ENCODE data around the gene COL15A1. TPM values are rescaled to one million over a fixed set of nuclear protein-coding genes. Genes with fewer than 3 reads are reported as not detected.

Gene COL15A1
- total and polyA plus RNA-seq, 2 of the 8 experiments (the other 6 are each of a cell fraction or from before 2014, with no cell fraction given): 0.12 to 0.15 TPM

- Histone ChIP-seq H2BK15ac (ENCODE audit: low read length) (no peak overlapping the region), H3K4ac (replicated peaks; ENCODE audit: insufficient read length, low read depth, low read length) (no peak overlapping the region), H4K5ac (ENCODE audit: insufficient read length, low read depth, low read length) (no peak overlapping the region), H2BK120ac (replicated peaks; ENCODE audit: low read depth, low read length) (no peak overlapping the region), H2BK20ac (ENCODE audit: low read length) (no peak overlapping the region), H3K27ac (ENCODE audit: low read depth, low read length) (no peak overlapping the region), H4K91ac (replicated peaks; ENCODE audit: insufficient read length, low read length) (no peak overlapping the region), H3K23me2 (ENCODE audit: low read depth, low read length) (no peaks in the 10 kb centered on the region), H3K4me3 (ENCODE audit: extremely low read depth in 1 of 4, insufficient read depth in 2 of 4, low read depth in 3 of 4, low read length in 4 of 4) (no peak overlapping the region), H4K8ac (ENCODE audit: extremely low read depth, insufficient read depth, low read length) (no peak overlapping the region), H3K4me2 (ENCODE audit: insufficient read depth in 1 of 2, low read depth in 2 of 2, low read length in 2 of 2) (no peak overlapping the region), H4K20me1 (replicated peaks in 1 of 2; ENCODE audit: control insufficient read depth in 1 of 2, insufficient read depth in 2 of 2, low read length in 2 of 2) (peaks cover 3 to 5% of the 10 kb centered on the region in 2 experiments), H3K36me3 (ENCODE audit: control insufficient read depth in 2 of 4, insufficient read depth in 4 of 4, low read length in 3 of 4) (no peaks in the 10 kb centered on the region), H3K14ac (ENCODE audit: insufficient read length) (no peak overlapping the region), H2BK5ac (ENCODE audit: low read depth, low read length) (no peak overlapping the region), H3K18ac (ENCODE audit: extremely low read depth, low read length) (no peak overlapping the region), H3K56ac (replicated peaks; ENCODE audit: insufficient read length, low read depth, low read length) (no peak overlapping the region), H3K23ac (ENCODE audit: insufficient read length) (no peak overlapping the region), H2BK12ac (ENCODE audit: low read depth, low read length) (no peak overlapping the region), H3K79me1 (ENCODE audit: low read depth, low read length) (peaks cover 3% of the 10 kb centered on the region), H3K4me1 (replicated peaks in 1 of 4; ENCODE audit: control insufficient read depth in 3 of 4, insufficient read depth in 4 of 4, low read length in 3 of 4) (peaks cover 0 to 2% (median 0%) of the 10 kb centered on the region in 4 experiments; a peak in 2 of 7 replicates), H3K79me2 (ENCODE audit: control insufficient read depth in 1 of 2, insufficient read depth in 2 of 2, low read length in 2 of 2) (peaks cover 0 to 97% of the 10 kb centered on the region in 2 experiments; a peak in 3 of 4 replicates), H3K9me3 (ENCODE audit: insufficient read depth in 2 of 2, low read depth in 1 of 2, low read length in 1 of 2) (no peaks in the 10 kb centered on the region), H3K27me3 (replicated peaks in 1 of 4; ENCODE audit: control insufficient read depth in 3 of 4, extremely low read depth in 1 of 4, insufficient read depth in 3 of 4, low read length in 3 of 4) (no peaks in the 10 kb centered on the region), H3K9ac (replicated peaks in 1 of 4; ENCODE audit: extremely low read depth in 1 of 4, low read depth in 3 of 4, low read length in 3 of 4) (no peak overlapping the region), H2AFZ (ENCODE audit: low read length) (no peak overlapping the region), H2AK5ac (ENCODE audit: low read depth, low read length) (no peak overlapping the region)
- TF ChIP-seq EP300 (IDR thresholded peaks at IDR 0.05; ENCODE audit: borderline replicate concordance in 1 of 2, low read depth in 2 of 2, low read length in 2 of 2): no peak
- DNase-seq (ENCODE audit: low read depth in 1 of 2, low spot score in 2 of 2): no peak
- ChIA-PET CTCF (ENCODE audit: partially characterized antibody) (interaction anchor here (0.6 to 1.6 kb wide), 3 partner anchors 14 to 1112 kb away, joined by 3 to 5 read pairs (median 4); no protein-coding TSS in a partner anchor), POLR2A (ENCODE audit: partially characterized antibody) (interaction anchor here (1.5 kb wide), 1 partner anchor 22 kb away, joined by 3 read pairs; no protein-coding TSS in a partner anchor)
- FAIRE-seq: no peak
These were observed 176.4 kb downstream of the COL15A1 start for GRCh38 chr9:99119976-99120655.

Other genes starting within 250 kb of the COL15A1 start
- 1.2 and 1.5 TPM in 2 replicates for gene GABBR2, start 235.0 kb upstream of the COL15A1 start, total RNA-seq (2021; fragmentation: NEBNext Ultra II Directional; extraction: Animal tissue kit (Norgen Biotek cat#: 25700))
- gene GABBR2, start 235.0 kb upstream of the COL15A1 start, polyA plus RNA-seq (2011; rRNA removed): 0.50 and 0.52 TPM in 2 replicates
- gene ANKS6, start 147.4 kb upstream of the COL15A1 start, total RNA-seq (2021; fragmentation: NEBNext Ultra II Directional; extraction: Animal tissue kit (Norgen Biotek cat#: 25700)): 56.3 and 61.2 TPM in 2 replicates
- 34.1 and 50.9 TPM in 2 replicates for gene ANKS6, start 147.4 kb upstream of the COL15A1 start, polyA plus RNA-seq (2011; rRNA removed)
- 17.5 and 19.6 TPM in 2 replicates for gene GALNT12, start 136.2 kb upstream of the COL15A1 start, total RNA-seq (2021; fragmentation: NEBNext Ultra II Directional; extraction: Animal tissue kit (Norgen Biotek cat#: 25700))
- 16.2 and 21.2 TPM in 2 replicates for gene GALNT12, start 136.2 kb upstream of the COL15A1 start, polyA plus RNA-seq (2011; rRNA removed)
- 51.7 and 52.4 TPM in 2 replicates for gene TGFBR1, start 161.2 kb downstream of the COL15A1 start, total RNA-seq (2021; fragmentation: NEBNext Ultra II Directional; extraction: Animal tissue kit (Norgen Biotek cat#: 25700))
- 16.8 and 18.6 TPM in 2 replicates for gene TGFBR1, start 161.2 kb downstream of the COL15A1 start, polyA plus RNA-seq (2011; rRNA removed)

Data from H1 (cell line).